ENCODE results near the gene SRSF6. TPM values are rescaled to one million over a fixed set of nuclear protein-coding genes. Genes with fewer than 3 reads are reported as not detected.

Gene SRSF6
- total RNA-seq, 4 donors from 2014 or later: 52.7 to 74.2 (median 53.4) TPM

- H3K4me3 ChIP-seq: no peak overlapping the region
- no peak overlapping the region for H3K27ac ChIP-seq
- WGBS, 2 donors: 100% methylated on average over 2 of the region's 2 CpGs
- H3K27me3 ChIP-seq: no peaks in the 10 kb centered on the region
- H3K36me3 ChIP-seq: peaks cover 6 to 100% (median 42%) of the 10 kb centered on the region in 3 donors
- peaks cover 0 to 41% (median 0%) of the 10 kb centered on the region in 3 donors for H3K4me1 ChIP-seq
- intact Hi-C loops (cut with DNase I): no loop called here
- no peak for DNase-seq
- TF ChIP-seq POLR2A (IDR thresholded peaks at IDR 0.05) (no peak), CTCF (IDR thresholded peaks at IDR 0.05) (no peak)
- H3K9me3 ChIP-seq: no peaks in the 10 kb centered on the region
These were observed 7.9 kb downstream of the SRSF6 start for GRCh38 chr20:43465625-43465943.

- intact Hi-C loops (cut with DNase I): no loop called here
- DNase-seq: no peak
- no peak overlapping the region for H3K4me3 ChIP-seq
- WGBS, 2 donors: 95 to 97% methylated on average over 1 of the region's 1 CpG
- H3K36me3 ChIP-seq: peaks cover 0 to 80% (median 28%) of the 10 kb centered on the region in 3 donors
- H3K4me1 ChIP-seq: peaks cover 0 to 24% (median 0%) of the 10 kb centered on the region in 3 donors
- no peaks in the 10 kb centered on the region for H3K9me3 ChIP-seq
- H3K27me3 ChIP-seq: no peaks in the 10 kb centered on the region
- no peak overlapping the region for H3K27ac ChIP-seq
- TF ChIP-seq POLR2A (IDR thresholded peaks at IDR 0.05) (no peak), CTCF (IDR thresholded peaks at IDR 0.05) (no peak)
These were observed 9.9 kb downstream of the SRSF6 start for GRCh38 chr20:43467589-43467988.

- DNase-seq: no peak
- intact Hi-C loops (cut with DNase I): no loop called here
- Histone ChIP-seq H3K9me3 (no peaks in the 10 kb centered on the region), H3K36me3 (peaks cover 0 to 27% (median 0%) of the 10 kb centered on the region in 3 donors), H3K4me1 (peaks cover 0 to 28% (median 0%) of the 10 kb centered on the region in 3 donors), H3K4me3 (no peak overlapping the region), H3K27me3 (no peaks in the 10 kb centered on the region), H3K27ac (no peak overlapping the region)
- whole genome bisulfite sequencing, 2 donors: 81% methylated on average over 11 of the region's 11 CpGs
- TF ChIP-seq POLR2A (IDR thresholded peaks at IDR 0.05) (no peak), CTCF (IDR thresholded peaks at IDR 0.05) (no peak)
These were observed 15.1 kb downstream of the SRSF6 start for GRCh38 chr20:43472671-43473380.

GRCh38 chr20:43473381-43473704, 15.6 kb downstream of the SRSF6 start:
- intact Hi-C loops (cut with DNase I): no loop called here
- DNase-seq: no peak
- WGBS, 2 donors: 89 to 94% methylated on average over 4 of the region's 4 CpGs
- no peak for TF ChIP-seq CTCF (IDR thresholded peaks at IDR 0.05)
- TF ChIP-seq POLR2A (IDR thresholded peaks at IDR 0.05): no peak
- Histone ChIP-seq H3K9me3 (no peaks in the 10 kb centered on the region), H3K27me3 (no peaks in the 10 kb centered on the region), H3K4me3 (no peak overlapping the region), H3K4me1 (peaks cover 0 to 28% (median 0%) of the 10 kb centered on the region in 3 donors), H3K27ac (no peak overlapping the region), H3K36me3 (peaks cover 0 to 22% (median 0%) of the 10 kb centered on the region in 3 donors)

GRCh38 chr20:43477193-43477592, 19.5 kb downstream of the SRSF6 start:
- intact Hi-C loops (cut with DNase I): no loop called here
- no peak overlapping the region for H3K27ac ChIP-seq
- peaks cover 0 to 16% (median 0%) of the 10 kb centered on the region in 3 donors for H3K4me1 ChIP-seq
- no peaks in the 10 kb centered on the region for H3K36me3 ChIP-seq
- no peak overlapping the region for H3K4me3 ChIP-seq
- no peaks in the 10 kb centered on the region for H3K27me3 ChIP-seq
- H3K9me3 ChIP-seq: no peaks in the 10 kb centered on the region
- no peak for DNase-seq
- TF ChIP-seq CTCF (IDR thresholded peaks at IDR 0.05) (no peak), POLR2A (IDR thresholded peaks at IDR 0.05) (no peak)
- 38 to 51% methylated on average over 3 of the region's 3 CpGs for WGBS, 2 donors
